HEK293T (cell line): ENCODE measurements around the gene DUSP6.
A peak's percentile ranks its signal among the peaks of the same experiment; 100 is the strongest.

ENCODE experiments used
- CTCF ChIA-PET: fragments of 350-600 bp; formaldehyde crosslinking; extraction: SDS; loops from one replicate; lab custom pipeline; 2021; ENCODE audit warnings: antibody characterized with exemption, inconsistent platforms; lab: Yijun Ruan, JAX
- POLR2A ChIA-PET: fragments of 350-600 bp; formaldehyde crosslinking; extraction: SDS; loops from one replicate; lab custom pipeline; 2020; ENCODE audit warnings: antibody characterized with exemption, inconsistent platforms; lab: Yijun Ruan, JAX
- DNase-seq: peaks from one replicate; pipeline ENCODE4 v3.0.0; 2012; ENCODE audit warnings: mixed read lengths; ENCODE audit errors: extremely low spot score
- ARNT ChIP-seq: fragments of 450-650 bp; IDR thresholded peaks from 2 replicates; pipeline ENCODE4 v1.6.1; 2017; ENCODE audit warnings: mild to moderate bottlenecking
- BHLHE40 ChIP-seq: fragments of 450-650 bp; IDR thresholded peaks from 2 replicates; pipeline ENCODE4 v1.6.1; 2016; ENCODE audit warnings: mild to moderate bottlenecking, moderate library complexity, borderline replicate concordance
- CTBP1 ChIP-seq: fragments of 450-650 bp; IDR thresholded peaks from 2 replicates; pipeline ENCODE4 v1.6.1; 2016; ENCODE audit warnings: borderline replicate concordance
- ELF4 ChIP-seq: fragments of 450-650 bp; IDR thresholded peaks from 2 replicates; pipeline ENCODE4 v1.6.1; 2017; ENCODE audit warnings: antibody characterized with exemption
- FOXA1 ChIP-seq: fragments of 450-650 bp; IDR thresholded peaks from 2 replicates; pipeline ENCODE4 v1.6.1; 2016; ENCODE audit warnings: mild to moderate bottlenecking
- FOXK2 ChIP-seq: fragments of 450-650 bp; IDR thresholded peaks from 2 replicates; pipeline ENCODE4 v1.6.1; 2016; ENCODE audit warnings: mild to moderate bottlenecking
- FOXM1 ChIP-seq: fragments of 450-650 bp; IDR thresholded peaks from 2 replicates; pipeline ENCODE4 v1.6.1; 2017; ENCODE audit warnings: mild to moderate bottlenecking, borderline replicate concordance
- HDGF ChIP-seq: fragments of 450-650 bp; IDR thresholded peaks from 2 replicates; pipeline ENCODE4 v1.6.1; 2017; ENCODE audit warnings: antibody characterized with exemption, borderline replicate concordance
- L3MBTL2 ChIP-seq: fragments of 450-650 bp; conservative IDR thresholded peaks from 2 replicates; pipeline ENCODE4 v1.6.1; 2016; ENCODE audit warnings: mild to moderate bottlenecking
- LEF1 ChIP-seq: fragments of 450-650 bp; IDR thresholded peaks from 2 replicates; pipeline ENCODE4 v1.6.1; 2017; ENCODE audit warnings: mild to moderate bottlenecking, borderline replicate concordance
- NFRKB ChIP-seq: fragments of 450-650 bp; IDR thresholded peaks from 2 replicates; pipeline ENCODE4 v1.6.1; 2016; ENCODE audit warnings: mild to moderate bottlenecking, moderate library complexity
- SP1 ChIP-seq: fragments of 450-650 bp; IDR thresholded peaks from 2 replicates; pipeline ENCODE4 v1.6.1; 2017
- SUZ12 ChIP-seq: fragments of 450-650 bp; IDR thresholded peaks from 2 replicates; pipeline ENCODE4 v1.6.1; 2016; ENCODE audit warnings: mild to moderate bottlenecking
- TARDBP ChIP-seq: fragments of 450-650 bp; IDR thresholded peaks from 2 replicates; pipeline ENCODE4 v1.6.1; 2016
- ZNF384 ChIP-seq: fragments of 450-650 bp; IDR thresholded peaks from 2 replicates; pipeline ENCODE4 v1.6.1; 2016
- TF ChIP-seq, protein P1 (sequence below): fragments of 450-650 bp; IDR thresholded peaks from 2 replicates; pipeline ENCODE4 v1.6.1; 2016

DUSP6 gene

DNA sequence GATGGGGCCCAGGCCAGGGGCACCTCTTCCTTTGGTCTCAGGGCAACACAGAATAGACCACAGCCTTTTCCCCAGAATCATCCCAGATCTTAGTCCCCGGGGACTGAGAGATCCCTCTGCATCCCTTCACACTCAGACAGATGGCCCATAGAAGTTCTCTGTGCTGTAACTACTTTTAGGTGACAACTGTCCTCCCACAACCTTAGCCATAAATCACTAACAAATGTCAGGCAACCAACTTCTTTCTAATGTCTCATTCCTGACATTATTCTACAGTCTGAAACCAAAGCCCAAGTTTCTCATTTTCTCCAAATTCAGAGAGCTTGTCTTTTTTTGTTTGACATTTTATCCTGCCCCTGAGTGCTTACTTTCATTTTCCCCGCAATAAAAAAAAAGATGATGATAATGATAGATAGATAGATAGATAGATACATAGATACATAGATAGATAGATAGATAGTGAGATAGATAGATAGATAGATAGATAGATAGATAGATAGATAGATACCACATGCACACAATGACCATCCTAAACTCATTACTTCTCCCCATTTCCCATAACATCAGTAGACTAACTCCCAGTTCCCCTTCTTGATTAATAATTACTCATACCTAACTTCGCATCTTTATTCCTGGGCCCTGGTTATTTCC is 28.6 kb downstream of the DUSP6 start:
- TF ChIP-seq SP1 (no peak), FOXK2 (no peak), ARNT (no peak), TARDBP (no peak), SUZ12 (no peak), FOXA1 (no peak)
- TF ChIP-seq, protein P1, sequence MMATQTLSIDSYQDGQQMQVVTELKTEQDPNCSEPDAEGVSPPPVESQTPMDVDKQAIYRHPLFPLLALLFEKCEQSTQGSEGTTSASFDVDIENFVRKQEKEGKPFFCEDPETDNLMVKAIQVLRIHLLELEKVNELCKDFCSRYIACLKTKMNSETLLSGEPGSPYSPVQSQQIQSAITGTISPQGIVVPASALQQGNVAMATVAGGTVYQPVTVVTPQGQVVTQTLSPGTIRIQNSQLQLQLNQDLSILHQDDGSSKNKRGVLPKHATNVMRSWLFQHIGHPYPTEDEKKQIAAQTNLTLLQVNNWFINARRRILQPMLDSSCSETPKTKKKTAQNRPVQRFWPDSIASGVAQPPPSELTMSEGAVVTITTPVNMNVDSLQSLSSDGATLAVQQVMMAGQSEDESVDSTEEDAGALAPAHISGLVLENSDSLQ: peak; percentile 35; the same call in 1 of the 2 replicates
- ChIA-PET POLR2A (no interaction called here), CTCF (no interaction called here)
- DNase-seq: no peak

DNA sequence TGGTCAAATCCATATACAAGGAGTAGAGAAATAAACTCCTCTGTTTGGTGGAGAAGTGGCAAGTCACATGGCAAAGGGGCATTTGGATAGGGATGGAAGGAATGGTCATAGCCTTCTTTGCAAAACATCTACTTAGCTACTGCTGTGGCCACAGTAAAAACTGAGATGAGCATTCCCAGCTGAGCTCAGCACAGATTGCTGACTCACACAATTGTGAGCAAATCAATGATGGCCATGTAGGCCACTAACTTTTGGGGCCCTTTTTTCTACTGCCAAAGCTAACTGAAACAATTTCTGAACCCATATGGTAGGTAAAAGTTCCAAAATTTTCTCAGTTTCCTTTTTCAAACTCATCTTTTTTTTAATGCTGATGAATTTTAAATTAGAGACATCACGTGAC is 31.6 kb downstream of the DUSP6 start:
- CTCF ChIA-PET: no interaction called here
- POLR2A ChIA-PET: no interaction called here
- no peak for DNase-seq
- TF ChIP-seq ZNF384 (no peak), CTBP1 (no peak), ELF4 (no peak), BHLHE40 (no peak), FOXK2 (no peak), SP1 (no peak), NFRKB (no peak), SUZ12 (no peak), TARDBP (no peak), HDGF (no peak), FOXA1 (no peak), ARNT (no peak)
- TF ChIP-seq, protein P1: no peak

DNA sequence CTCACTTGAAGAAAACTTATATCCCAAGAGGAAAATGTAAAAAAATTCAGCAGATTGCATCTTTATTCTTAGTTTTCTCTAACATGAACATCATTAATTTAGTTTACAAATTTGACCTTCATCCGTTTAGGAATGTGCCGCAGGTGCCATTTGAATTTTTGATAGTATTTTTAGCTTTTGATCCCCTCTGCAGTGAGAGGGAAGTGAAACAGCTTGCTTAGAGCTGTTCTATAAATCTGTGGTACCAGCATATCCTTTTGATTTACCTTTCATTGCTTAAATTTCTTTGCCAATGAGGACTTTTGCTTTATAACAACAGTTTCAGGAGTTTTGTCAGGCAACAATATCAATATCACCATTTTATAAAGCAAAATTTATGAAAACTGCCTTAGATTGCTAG is 32.7 kb downstream of the DUSP6 start:
- TF ChIP-seq ELF4: no peak
- no peak for DNase-seq
- ChIA-PET CTCF (no interaction called here), POLR2A (no interaction called here)

DNA sequence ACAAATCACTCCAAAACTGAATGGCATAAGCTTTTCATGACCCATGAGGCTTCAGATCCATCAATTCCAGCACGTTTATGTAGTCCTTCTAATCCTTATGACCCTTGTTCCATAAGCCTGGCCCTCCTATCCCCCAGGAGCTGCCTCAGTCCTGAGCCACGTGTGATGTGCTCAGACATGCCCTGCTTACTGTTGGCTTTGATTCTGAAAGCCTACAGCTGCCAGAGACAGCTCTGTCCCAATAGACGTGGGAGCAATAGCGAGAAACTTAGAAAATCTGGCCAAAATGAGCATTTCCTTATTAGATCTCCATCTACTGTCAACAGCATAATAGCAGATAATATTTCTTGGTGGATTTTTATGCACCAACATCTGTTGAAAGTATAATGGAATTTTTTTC is 33.2 kb downstream of the DUSP6 start:
- POLR2A ChIA-PET: no interaction called here
- TF ChIP-seq SUZ12 (no peak), HDGF (no peak), CTBP1 (no peak), ARNT (no peak), SP1 (no peak), TARDBP (no peak), FOXA1 (no peak), BHLHE40 (no peak), FOXK2 (no peak), L3MBTL2 (no peak), FOXM1 (no peak), LEF1 (no peak), ZNF384 (no peak), NFRKB (no peak), ELF4 (no peak)
- TF ChIP-seq, protein P1: no peak
- CTCF ChIA-PET: no interaction called here
- no peak for DNase-seq

DNA sequence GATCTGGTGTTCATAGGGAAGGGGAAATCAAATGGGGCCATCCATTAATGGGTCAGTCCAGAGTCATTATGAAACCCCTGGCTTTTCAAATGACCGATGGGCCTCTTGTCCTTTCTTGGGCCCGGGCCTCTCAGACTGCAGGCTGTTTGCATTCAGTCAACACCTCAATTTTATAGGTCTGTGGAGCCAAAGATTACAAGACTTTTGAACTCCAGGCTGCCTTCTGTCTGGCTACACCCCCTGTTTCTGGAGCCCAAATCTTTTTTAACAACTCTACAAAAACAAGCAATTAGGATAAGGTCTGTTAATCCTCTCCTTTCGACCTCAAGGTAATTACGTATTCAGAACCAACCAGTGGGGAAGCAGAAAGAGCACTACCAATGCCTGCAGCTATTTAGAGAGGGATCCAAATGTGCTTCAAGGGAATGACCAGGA is 35.6 kb downstream of the DUSP6 start:
- DNase-seq: peak; percentile 19
- ChIA-PET POLR2A (interaction anchor here (0.7 kb wide), 1 partner anchor 35 kb away, joined by 5 read pairs; the partner anchor contains the start of gene DUSP6), CTCF (no interaction called here)
- TF ChIP-seq, protein P1: no peak
- no peak for TF ChIP-seq FOXA1
- no peak for TF ChIP-seq NFRKB
- no peak for TF ChIP-seq ARNT

DNA sequence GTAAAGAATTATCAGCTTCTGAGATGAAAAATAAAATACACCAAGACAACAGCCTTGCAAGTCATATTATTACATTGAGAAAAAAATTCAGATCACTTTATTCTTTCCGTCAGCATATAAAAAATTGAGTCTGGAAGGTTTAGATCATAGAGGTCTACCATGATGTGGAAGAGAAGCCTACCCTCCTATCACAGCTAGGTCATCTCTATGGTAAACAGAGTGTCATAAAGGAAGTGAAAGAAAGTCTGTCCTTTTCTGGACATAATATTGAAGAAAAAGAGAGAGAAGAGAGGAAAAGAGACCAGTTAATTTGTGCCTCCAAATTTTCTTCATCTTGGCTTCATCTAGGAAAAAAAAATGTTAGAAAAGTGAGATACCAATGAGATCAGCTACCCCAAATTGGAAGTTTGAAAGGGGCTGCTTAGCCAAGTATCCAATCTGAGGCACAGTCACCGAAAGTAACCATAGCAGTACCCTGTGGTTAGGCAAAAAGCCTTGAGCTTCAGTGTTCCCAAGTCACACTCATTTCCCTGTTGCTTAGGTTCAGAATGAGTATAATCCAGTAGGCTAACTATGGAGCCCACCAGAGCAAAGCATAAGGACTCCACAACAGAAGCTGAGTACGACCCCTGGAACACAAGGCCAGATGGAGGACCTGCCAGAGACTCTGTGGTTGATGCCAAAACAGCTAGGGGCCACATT is 38.1 kb downstream of the DUSP6 start:
- no peak for DNase-seq
- ChIA-PET CTCF (no interaction called here), POLR2A (no interaction called here)
- TF ChIP-seq SP1 (no peak), L3MBTL2 (no peak), FOXM1 (no peak)
